ENCODE results near the gene ERGIC2. TPM values are rescaled to one million over a fixed set of nuclear protein-coding genes. Genes with fewer than 3 reads are reported as not detected.

ERGIC2 gene
- total RNA-seq, 2 experiments from 2014 or later, result 61.1 to 68.2 TPM

DNA sequence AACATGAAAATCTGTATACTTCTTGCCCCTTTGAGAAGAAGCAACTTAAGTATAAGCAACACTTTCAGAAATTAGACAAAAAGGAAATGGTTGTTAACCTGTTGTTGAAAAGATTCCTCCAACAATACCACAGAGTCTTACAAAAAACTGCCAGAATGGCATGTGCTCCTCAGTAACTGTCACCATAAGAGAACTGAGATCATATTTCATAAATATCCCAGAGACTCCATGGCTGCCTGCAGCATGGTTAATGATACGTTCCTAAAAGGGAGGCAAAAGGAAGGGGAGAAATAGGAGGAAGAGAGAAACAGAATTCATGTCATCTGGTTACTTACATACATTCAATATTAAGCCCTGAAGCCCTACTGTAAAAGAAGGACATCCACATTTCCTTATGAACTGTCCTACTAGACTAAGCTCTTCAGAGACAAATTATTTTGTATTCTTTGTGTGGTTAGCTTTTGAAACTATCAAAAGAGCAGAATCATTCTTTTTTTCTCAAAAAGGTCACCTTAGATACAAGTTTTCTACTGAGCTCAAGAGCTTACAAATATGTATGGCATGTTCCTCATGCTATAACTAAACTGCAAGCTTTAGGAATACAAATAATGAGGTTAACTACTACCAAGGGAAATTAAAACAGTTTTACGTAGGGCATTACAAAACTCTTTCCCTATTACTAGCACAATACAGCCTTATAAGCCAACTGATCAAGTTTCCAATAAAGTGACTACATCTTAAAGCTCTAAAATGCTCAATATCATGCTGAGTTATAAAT lies 37.8 kb downstream of the ERGIC2 start:
- Mint-ChIP-seq H3K9me3 (no peaks in the 10 kb centered on the region), H3K36me3 (peaks cover 13% of the 10 kb centered on the region), H3K27me3 (no peaks in the 10 kb centered on the region), H3K4me3 (no peak overlapping the region), H3K27ac (no peak overlapping the region), H3K4me1 (no peaks in the 10 kb centered on the region)
- no peak for DNase-seq
- ATAC-seq (ENCODE audit: low read depth), result no peak
- POLR2A ChIA-PET, result no interaction called here

DNA sequence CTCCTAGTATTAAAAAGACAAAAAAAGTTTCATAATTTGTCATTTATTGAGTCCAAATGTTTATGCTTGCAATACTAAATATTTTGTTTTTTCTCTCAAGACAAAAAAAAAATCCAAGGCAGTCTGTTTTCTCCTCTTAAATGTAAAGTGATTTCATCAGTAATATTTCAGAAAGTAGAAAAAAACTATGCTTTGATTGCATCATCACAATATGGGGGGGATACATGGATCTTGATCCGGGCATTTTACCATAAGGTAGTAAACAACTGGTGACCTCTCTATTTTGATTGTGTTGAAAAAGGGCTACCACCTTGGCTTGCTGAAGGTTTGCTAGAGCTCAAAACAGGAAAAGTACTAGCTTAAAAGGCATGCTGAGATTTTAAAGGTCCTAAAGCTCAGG lies 43.6 kb downstream of the ERGIC2 start:
- POLR2A ChIA-PET, result no interaction called here
- H3K4me1 Mint-ChIP-seq, result no peaks in the 10 kb centered on the region

DNA sequence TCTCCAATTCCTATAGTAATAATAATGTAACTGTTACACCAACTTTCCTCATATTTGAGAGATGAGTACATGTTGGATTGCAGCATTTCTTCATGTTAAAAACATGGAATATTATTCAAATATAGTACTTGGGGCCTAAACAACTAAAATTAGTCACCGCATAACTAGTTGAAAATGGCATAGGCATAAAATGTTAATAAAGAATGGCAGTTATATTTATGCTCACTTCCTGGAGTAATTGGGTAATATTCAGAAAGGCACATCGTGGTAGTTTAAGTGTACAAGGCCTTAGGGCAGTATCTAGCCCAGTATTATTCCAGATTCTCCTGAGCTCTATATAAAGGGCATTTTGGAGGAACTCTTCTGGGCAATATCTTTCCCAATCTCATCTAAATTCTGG lies 46.0 kb downstream of the ERGIC2 start:
- no peaks in the 10 kb centered on the region for H3K4me1 Mint-ChIP-seq
- ATAC-seq (ENCODE audit: low read depth), result no peak
- no peaks in the 10 kb centered on the region for H3K9me3 Mint-ChIP-seq
- no peak overlapping the region for H3K4me3 Mint-ChIP-seq
- H3K27me3 Mint-ChIP-seq, result no peaks in the 10 kb centered on the region
- POLR2A ChIA-PET, result no interaction called here
- no peak overlapping the region for H3K27ac Mint-ChIP-seq
- no peak for DNase-seq
- H3K36me3 Mint-ChIP-seq, result peaks cover 3% of the 10 kb centered on the region

More for the DNA sequence above, 43.6 kb downstream of the ERGIC2 start:
- Mint-ChIP-seq H3K27me3 (no peaks in the 10 kb centered on the region), H3K9me3 (no peaks in the 10 kb centered on the region), H3K4me3 (no peak overlapping the region), H3K27ac (no peak overlapping the region), H3K36me3 (peaks cover 11% of the 10 kb centered on the region)
- no peak for DNase-seq
- ATAC-seq (ENCODE audit: low read depth), result no peak

DNA sequence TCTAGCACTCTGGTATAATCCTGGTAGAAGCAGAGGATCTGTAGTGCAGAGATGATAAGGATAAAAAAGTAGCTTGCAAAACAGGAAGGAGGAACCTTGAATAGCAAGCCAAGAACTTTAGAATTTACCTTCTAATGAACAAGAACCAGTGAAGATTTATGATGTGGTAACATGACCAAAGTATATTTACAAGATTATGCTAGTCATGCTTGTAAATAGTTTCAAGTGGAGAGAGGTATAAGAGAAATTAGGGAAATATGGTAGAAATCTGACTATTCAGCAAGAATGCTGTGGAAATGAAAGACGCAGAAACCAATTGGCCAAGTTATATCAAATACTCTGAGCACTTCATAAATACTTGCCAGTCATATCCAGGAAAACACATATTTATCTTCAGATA lies 47.8 kb downstream of the ERGIC2 start:
- Mint-ChIP-seq H3K4me1 (no peaks in the 10 kb centered on the region), H3K27me3 (no peaks in the 10 kb centered on the region), H3K36me3 (peaks cover 3% of the 10 kb centered on the region), H3K9me3 (no peaks in the 10 kb centered on the region), H3K27ac (no peak overlapping the region), H3K4me3 (no peak overlapping the region)
- DNase-seq, result no peak
- POLR2A ChIA-PET, result no interaction called here
- ATAC-seq (ENCODE audit: low read depth), result no peak

DNA sequence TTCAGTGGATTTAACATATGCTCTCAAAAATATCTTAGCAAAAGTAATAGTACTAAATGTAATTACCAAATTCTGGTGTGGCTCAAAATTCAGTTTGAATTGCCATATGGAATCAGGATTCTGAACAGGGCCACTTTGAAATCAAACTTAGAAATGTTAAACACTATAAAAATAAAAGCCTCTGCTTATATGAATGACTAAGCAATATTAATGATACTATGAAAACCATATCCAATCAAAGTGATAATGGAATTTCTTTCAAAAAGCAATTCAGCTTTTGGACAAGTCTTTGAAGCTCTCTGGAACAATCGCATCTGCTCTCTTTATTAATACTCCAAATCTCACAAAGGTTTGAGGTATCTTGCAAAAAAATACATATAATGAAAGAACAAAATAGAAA lies 51.6 kb downstream of the ERGIC2 start:
- H3K27me3 Mint-ChIP-seq, result no peaks in the 10 kb centered on the region
- no peaks in the 10 kb centered on the region for H3K9me3 Mint-ChIP-seq
- POLR2A ChIA-PET, result no interaction called here
- ATAC-seq (ENCODE audit: low read depth) (no peak), DNase-seq (no peak)
- H3K27ac Mint-ChIP-seq, result no peak overlapping the region
- H3K4me1 Mint-ChIP-seq, result no peaks in the 10 kb centered on the region
- H3K36me3 Mint-ChIP-seq, result peaks cover 10% of the 10 kb centered on the region
- H3K4me3 Mint-ChIP-seq, result no peak overlapping the region

DNA sequence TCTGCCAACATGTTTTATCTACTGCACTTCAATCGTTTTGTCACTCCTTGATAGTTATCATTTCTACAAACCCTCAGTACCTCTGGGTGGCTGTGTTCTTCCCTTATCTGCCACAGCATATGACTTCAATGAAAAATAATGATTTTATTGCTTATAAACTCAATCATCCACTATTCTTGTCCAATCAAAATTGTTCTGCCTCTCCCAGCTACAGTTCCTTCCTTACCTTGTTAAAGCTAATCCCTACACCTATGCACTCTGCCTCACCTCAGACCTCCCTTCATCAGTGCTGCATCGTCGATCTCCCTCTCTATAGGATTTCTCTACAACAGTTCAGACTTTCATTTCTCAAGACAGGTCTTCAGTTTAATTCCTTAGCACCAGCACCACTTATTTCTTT lies 58.8 kb downstream of the ERGIC2 start:
- peaks cover 27% of the 10 kb centered on the region for H3K36me3 Mint-ChIP-seq
- ATAC-seq (ENCODE audit: low read depth), result no peak
- no peak overlapping the region for H3K4me3 Mint-ChIP-seq
- H3K27me3 Mint-ChIP-seq, result no peaks in the 10 kb centered on the region
- DNase-seq, result no peak
- H3K9me3 Mint-ChIP-seq, result peaks cover 6% of the 10 kb centered on the region
- POLR2A ChIA-PET, result no interaction called here
- H3K4me1 Mint-ChIP-seq, result peaks cover 12% of the 10 kb centered on the region
- H3K27ac Mint-ChIP-seq, result no peak overlapping the region

DNA sequence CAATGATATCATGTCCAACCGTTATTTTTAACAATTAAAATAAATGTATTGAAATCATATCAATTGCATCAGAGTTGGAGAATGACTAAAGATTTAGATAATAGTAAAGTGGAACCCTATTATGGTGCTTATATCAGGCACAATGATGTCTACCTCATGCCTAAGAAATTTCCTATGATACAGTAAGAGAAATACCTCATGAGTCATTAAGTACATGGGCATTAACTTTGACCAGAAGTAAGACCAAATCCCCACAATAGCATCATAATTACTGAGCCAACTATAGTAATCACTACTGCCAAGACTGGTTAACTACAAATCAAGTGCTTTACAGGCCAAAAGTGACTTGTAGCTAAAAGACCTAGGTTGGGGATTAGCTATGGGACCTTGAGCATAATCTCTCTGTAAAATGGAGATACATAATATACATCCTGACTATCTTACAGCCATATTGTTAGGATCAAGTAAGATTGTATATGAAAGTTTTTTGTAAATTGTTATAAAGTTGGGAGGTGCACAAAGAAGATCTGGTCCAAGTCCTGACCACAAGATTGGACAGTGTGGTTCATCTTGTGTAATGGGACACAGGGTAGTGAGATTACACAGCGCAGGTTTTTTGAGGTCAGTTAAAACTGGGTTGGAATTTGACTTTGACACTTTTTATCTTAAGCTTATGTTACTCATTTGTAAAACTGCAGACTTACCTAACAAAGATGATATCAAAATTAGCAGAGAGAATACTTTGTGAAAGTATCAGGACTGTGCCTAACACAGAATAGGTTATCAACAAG lies 60.5 kb downstream of the ERGIC2 start:
- H3K9me3 Mint-ChIP-seq, result peaks cover 6% of the 10 kb centered on the region
- no peak for DNase-seq
- no peak overlapping the region for H3K27ac Mint-ChIP-seq
- peaks cover 14% of the 10 kb centered on the region for H3K4me1 Mint-ChIP-seq
- no peaks in the 10 kb centered on the region for H3K27me3 Mint-ChIP-seq
- POLR2A ChIA-PET, result no interaction called here
- peaks cover 25% of the 10 kb centered on the region for H3K36me3 Mint-ChIP-seq
- ATAC-seq (ENCODE audit: low read depth), result no peak
- no peak overlapping the region for H3K4me3 Mint-ChIP-seq

DNA sequence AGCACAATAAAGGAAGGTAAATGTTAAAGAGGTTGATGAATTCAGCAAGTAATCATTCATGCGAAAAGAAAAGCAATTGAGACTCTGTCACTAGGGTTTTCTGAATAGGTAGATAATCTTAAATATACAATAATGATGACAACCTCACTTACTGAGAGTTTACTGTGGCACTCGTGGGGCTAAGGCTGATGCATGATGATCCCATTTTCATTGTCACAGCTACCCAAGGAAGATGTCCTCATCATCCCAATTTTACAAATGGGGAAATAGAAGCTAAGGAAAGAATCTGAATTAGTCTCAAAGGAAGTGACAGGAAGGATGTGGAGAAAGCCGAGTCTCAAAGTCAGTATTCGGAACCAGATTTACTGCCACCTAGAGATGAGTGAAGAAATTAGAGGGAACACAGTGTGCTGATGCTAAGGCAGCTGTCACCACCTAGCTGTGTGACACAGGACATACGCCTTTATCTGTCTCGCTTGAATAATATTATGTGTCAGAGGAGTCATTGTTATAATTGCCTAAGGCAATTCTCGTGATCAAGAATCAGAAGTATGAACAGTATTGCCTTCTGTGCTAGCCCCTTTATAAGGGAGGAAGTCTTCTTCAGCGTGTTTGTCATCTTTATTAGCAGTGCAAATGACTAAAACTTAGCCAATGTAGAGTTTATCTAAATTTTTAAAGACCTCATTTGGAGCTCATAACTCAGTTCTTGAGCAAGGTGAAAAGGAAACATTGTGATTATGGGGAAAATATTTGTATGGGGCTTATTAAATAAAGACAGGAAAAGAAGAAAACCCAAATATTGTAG lies 63.2 kb downstream of the ERGIC2 start:
- peak overlapping the region; percentile 43 for H3K27ac Mint-ChIP-seq

DNA sequence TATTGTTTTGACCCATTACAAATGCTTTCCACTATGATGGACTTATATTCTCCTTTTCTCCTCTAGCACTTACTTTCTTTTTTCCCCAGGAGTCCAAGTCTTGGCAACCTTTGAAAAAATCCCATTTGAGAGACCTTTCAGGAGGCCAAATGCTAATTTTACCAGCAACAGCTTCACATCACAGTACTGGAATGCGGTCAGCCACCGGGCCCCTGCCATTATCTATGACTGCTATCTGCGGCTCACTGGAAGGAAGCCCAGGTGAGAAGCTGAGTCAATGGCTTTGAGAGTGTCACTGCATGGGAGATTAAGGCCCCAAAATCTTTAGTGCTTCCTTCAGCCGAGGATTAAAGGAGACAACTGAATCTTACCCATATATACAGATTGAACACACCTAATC lies 64.2 kb downstream of the ERGIC2 start:
- POLR2A ChIA-PET, result no interaction called here

More for the DNA sequence above, 63.2 kb downstream of the ERGIC2 start:
- Mint-ChIP-seq H3K4me3 (peak overlapping the region; percentile 46), H3K4me1 (peaks cover 14% of the 10 kb centered on the region), H3K36me3 (peaks cover 5% of the 10 kb centered on the region), H3K27me3 (no peaks in the 10 kb centered on the region), H3K9me3 (no peaks in the 10 kb centered on the region)
- POLR2A ChIA-PET, result interaction anchor here (0.5 kb wide), 1 partner anchor 227 kb away, joined by 3 read pairs; no protein-coding TSS in a partner anchor
- DNase-seq (no peak), ATAC-seq (ENCODE audit: low read depth) (peak; percentile 100)

DNA sequence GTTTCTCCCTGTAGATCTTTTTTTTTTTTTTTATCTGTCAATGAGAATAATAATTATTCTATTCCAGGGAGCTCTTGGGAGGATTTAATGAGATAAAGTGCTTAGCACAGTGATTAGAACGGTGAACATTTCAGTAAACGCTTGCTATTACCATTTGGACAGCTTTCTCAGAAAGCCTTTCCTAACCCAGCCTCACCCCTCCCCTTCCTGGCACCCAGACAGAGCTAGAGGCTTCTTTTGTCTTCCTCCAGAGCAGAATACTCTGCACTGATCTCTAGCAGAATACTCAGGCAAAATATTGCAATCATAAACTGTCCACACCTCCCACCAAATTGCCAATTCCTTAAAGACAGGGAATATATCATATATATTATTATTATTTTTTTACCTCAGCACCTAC lies 66.6 kb downstream of the ERGIC2 start:
- Mint-ChIP-seq H3K9me3 (no peaks in the 10 kb centered on the region), H3K4me1 (peaks cover 13% of the 10 kb centered on the region), H3K27ac (no peak overlapping the region), H3K4me3 (no peak overlapping the region), H3K36me3 (peaks cover 3% of the 10 kb centered on the region), H3K27me3 (no peaks in the 10 kb centered on the region)
- DNase-seq, result no peak
- POLR2A ChIA-PET, result no interaction called here
- no peak for ATAC-seq (ENCODE audit: low read depth)

More for the DNA sequence above, 64.2 kb downstream of the ERGIC2 start:
- Mint-ChIP-seq H3K27ac (no peak overlapping the region), H3K4me3 (no peak overlapping the region), H3K9me3 (no peaks in the 10 kb centered on the region), H3K4me1 (peaks cover 14% of the 10 kb centered on the region), H3K36me3 (peaks cover 3% of the 10 kb centered on the region), H3K27me3 (no peaks in the 10 kb centered on the region)
- ATAC-seq (ENCODE audit: low read depth) (no peak), DNase-seq (no peak)

DNA sequence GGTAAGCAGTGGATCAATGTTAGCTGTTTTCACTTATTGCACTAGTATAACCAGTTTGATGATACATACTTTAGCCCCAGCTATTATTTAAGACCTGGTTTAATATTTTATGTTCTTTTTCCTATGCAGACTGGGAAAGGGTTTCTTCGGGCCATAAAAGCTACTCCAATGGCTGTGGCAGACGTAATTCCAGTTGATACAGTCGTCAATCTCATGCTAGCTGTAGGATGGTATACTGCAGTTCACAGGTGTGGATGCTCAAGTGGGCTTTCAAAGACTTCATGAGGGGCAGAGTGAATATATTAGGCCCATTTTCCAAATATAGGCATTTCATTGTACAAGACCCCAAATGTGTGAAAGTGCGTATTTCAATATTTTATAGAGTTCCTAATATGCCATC lies 70.1 kb downstream of the ERGIC2 start:
- Mint-ChIP-seq H3K36me3 (peaks cover 2% of the 10 kb centered on the region), H3K9me3 (no peaks in the 10 kb centered on the region), H3K4me3 (no peak overlapping the region), H3K27ac (no peak overlapping the region), H3K27me3 (no peaks in the 10 kb centered on the region), H3K4me1 (no peaks in the 10 kb centered on the region)
- no peak for ATAC-seq (ENCODE audit: low read depth)
- POLR2A ChIA-PET, result no interaction called here
- DNase-seq, result no peak

DNA sequence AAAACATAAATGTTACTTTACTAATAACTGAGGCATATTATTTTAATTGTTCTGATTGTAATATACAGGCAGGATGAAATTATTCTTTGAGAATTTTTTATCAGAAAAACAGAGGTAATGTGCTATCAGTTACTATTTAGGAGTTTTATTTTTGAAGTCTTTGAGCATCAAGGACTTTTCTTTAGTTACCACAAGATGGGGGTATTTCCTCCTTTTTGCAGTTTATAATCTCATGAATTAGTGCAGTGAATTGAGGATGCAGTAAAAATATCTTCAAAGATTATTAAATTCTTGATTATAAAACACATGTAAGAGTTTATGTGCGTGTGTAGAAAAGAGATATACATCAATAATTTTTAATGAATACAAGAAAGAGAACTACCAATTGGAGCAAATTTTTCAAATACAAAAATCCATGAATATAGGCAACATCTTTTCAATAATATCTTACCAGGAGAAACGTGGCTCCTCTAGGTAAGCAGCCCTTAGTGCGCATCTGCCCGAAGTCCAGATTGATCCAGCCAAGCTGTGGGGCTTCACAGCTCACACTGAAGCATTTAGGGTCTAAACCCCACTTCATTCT lies 71.6 kb downstream of the ERGIC2 start:
- Mint-ChIP-seq H3K9me3 (no peaks in the 10 kb centered on the region), H3K36me3 (peaks cover 2% of the 10 kb centered on the region), H3K27ac (no peak overlapping the region), H3K27me3 (no peaks in the 10 kb centered on the region), H3K4me3 (no peak overlapping the region), H3K4me1 (no peaks in the 10 kb centered on the region)
- POLR2A ChIA-PET, result no interaction called here
- no peak for DNase-seq
- no peak for ATAC-seq (ENCODE audit: low read depth)

DNA sequence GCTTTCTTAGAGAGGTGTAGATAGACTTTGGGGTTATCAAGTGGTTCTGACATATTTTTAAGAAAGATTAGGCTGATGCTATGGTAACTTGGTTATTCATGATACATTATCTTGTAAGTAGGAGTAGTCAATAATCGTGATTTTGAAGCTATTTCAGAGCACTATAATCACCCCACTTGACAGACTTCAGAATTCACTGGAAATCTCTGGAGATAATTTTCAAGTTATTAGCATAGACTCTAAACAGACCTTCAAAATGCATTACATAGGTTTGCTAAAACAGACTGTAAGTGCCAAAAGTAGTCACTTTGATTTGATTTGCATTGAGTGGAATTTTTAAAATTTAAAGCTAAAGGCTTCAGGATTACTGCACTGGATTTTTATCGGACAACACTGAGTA lies 74.3 kb downstream of the ERGIC2 start:
- Mint-ChIP-seq H3K4me3 (no peak overlapping the region), H3K9me3 (no peaks in the 10 kb centered on the region), H3K36me3 (peaks cover 1% of the 10 kb centered on the region), H3K27me3 (no peaks in the 10 kb centered on the region), H3K4me1 (no peaks in the 10 kb centered on the region), H3K27ac (no peak overlapping the region)
- POLR2A ChIA-PET, result no interaction called here
- ATAC-seq (ENCODE audit: low read depth) (no peak), DNase-seq (no peak)
